Measurements from ENCODE around the gene TNPO3.

TNPO3 gene

DNA sequence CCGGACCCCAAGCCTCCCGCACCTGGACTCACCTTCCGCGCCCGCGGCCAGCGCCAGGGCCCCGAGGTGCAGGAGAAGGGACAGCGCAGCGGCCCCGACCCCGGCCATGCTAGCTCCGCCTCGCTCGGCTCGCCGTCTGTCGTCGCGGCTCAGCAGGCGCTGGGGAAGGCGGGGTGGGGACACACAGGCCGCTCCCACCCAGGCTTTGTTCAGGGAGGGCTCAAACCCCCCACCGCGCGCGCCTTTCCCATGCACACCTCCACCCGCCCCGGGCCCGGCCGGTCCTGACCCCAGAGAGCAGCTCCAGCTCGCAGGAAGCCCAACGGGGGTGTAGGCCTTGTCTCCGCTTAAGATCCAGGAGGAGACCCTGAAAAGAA is 144.4 kb downstream of the TNPO3 start, which contains the start of gene KCP:
TSS of gene KCP (minus strand) at position 141 of the 377 bp plus-strand sequence. CDS start at position 108, 33 bp downstream.
- peak within 1 kb of the TSS; percentile 44 for H3K4me3 ChIP-seq (ENCODE audit: control insufficient read depth, low read depth, low read length)
- DNase-seq (ENCODE audit: low read depth) = no peak
- TF ChIP-seq, protein P1, sequence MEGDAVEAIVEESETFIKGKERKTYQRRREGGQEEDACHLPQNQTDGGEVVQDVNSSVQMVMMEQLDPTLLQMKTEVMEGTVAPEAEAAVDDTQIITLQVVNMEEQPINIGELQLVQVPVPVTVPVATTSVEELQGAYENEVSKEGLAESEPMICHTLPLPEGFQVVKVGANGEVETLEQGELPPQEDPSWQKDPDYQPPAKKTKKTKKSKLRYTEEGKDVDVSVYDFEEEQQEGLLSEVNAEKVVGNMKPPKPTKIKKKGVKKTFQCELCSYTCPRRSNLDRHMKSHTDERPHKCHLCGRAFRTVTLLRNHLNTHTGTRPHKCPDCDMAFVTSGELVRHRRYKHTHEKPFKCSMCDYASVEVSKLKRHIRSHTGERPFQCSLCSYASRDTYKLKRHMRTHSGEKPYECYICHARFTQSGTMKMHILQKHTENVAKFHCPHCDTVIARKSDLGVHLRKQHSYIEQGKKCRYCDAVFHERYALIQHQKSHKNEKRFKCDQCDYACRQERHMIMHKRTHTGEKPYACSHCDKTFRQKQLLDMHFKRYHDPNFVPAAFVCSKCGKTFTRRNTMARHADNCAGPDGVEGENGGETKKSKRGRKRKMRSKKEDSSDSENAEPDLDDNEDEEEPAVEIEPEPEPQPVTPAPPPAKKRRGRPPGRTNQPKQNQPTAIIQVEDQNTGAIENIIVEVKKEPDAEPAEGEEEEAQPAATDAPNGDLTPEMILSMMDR (IDR thresholded peaks at IDR 0.05; ENCODE audit: control insufficient read depth, insufficient read depth, low read depth, low read length, missing control alignments) = no peak

DNA sequence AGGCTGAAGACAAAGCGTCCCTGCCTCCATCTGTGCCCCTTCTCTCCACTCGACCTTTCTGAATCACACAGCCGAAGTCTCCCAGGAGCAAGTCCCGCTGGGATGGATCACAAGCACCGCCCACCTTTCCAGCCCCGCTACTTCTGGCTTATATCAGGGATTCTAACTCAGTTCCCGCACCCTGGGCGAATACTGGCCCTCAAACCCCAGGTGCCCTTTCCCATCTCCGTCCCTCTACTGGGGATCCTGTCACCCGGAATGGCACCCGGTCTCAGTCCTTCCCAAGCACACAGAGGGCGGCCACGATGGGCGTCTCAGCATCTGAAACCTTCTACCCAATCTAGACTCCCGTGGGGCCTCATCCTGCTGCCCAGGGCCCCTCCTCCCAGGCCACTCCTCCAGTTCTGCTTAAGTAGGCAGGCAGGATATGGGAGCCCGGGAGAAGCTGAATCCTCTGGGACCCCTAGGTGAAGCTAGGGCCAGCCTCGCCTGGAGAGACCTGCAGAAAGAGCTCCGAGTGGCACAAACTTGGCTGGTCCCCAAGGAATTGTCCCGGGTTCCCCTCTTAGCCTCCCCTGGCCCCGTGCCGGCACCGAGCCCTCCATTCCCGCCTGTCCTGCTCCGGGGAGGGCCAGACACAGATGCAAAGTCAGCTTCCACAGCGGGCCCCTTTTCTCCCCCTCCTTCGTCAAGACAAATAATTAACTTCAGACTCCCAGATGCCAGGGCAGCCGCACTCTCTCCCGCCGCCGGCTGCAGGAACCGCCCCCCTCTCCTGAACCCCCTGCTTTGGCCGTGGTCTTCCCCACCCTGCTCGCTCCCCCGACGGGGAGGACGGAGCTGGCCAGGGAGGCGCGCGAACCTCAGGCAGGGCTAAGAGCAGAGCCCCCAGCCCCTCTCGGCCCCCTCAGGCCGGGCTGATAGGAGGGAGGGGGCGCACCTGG is 145.0 kb downstream of the TNPO3 start:
- peak overlapping the region; percentile 44 for H3K4me3 ChIP-seq (ENCODE audit: control insufficient read depth, low read depth, low read length)
- TF ChIP-seq, protein P1 (IDR thresholded peaks at IDR 0.05; ENCODE audit: control insufficient read depth, insufficient read depth, low read depth, low read length, missing control alignments) = no peak
- no peak for DNase-seq (ENCODE audit: low read depth)

DNA sequence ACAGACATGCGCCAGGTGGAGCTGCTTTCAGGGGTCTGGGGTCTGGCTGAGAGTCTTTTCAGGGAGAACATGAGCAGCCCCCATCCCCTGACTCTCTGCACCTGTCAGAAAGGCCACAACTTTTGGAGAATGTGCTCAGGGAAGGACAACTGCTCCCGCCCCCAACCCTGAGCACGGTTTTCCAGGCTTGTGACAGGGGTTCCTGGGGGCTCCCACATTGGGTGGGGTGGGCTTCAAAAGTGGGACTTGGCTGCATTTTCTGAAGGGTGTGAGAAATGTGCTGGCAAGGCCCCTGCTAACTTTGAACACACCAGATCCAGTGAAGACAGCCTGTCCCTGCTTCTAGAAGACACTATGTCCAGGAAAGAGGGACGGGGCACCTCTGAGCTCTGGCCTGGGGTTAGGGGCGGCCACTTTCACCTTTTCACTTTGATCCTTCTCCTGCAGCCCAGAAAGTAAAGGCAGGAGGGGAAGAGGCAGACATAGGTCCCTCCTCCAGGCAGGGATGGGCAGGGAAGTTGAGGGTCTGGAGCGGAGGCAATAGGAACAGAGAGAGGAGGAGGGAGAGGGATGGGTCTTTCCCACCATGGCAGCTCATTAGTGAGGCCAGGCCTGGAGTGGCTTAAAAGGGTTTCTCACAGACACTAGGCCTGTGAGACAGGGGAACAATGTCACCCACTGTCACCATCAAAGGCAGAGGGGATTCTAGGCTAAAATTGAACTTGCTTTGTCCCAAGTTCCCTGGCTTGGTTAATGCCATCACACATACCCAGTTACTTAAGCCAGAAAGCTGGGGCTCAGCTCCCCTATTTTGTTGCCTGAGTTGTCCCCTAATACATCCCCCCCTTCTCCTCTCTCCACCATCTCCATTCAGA is 145.9 kb downstream of the TNPO3 start:
- no peak overlapping the region for H3K4me3 ChIP-seq (ENCODE audit: control insufficient read depth, low read depth, low read length)
- no peak for DNase-seq (ENCODE audit: low read depth)
- TF ChIP-seq, protein P1 (IDR thresholded peaks at IDR 0.05; ENCODE audit: control insufficient read depth, insufficient read depth, low read depth, low read length, missing control alignments) = no peak

DNA sequence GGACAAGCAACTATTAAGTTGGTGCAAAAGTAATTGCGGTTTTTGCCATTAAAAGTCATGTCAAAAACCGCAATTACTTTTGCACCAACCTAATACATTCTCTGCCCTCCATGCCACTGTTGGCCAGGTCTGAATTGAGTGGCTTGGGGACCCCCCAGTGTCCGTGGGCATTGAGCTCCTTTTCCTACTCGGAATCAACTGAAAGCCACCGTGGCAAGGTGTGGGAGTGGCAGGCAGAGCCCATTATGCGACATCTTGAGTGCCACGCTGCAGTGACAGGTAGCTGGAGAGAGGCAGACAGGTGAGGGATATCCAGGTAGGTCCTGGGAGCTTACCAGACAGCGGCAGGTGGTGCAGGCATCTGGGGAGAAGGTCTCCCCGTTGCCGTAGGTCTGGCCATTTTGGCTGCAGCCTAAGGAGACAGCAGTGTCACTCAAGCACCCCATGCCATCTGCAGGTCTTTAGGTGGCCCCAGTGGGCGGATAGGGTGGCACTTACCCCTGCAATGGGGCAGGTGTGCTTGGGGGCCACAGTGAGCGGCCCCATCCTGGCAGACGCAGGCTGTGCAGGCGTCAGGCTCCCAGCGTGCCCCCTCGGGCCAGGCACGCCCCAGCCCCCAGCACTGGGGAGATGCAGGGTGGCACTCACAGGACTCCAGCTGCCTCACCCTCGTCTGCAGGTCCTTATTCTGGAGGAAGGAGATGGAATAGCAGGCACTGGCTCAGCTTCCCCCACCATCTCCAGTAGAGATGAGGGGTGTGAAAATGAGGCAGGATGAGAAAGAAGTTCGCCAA is 147.9 kb downstream of the TNPO3 start:
- DNase-seq (ENCODE audit: low read depth) = no peak
- no peak overlapping the region for H3K4me3 ChIP-seq (ENCODE audit: control insufficient read depth, low read depth, low read length)
- TF ChIP-seq, protein P1 (IDR thresholded peaks at IDR 0.05; ENCODE audit: control insufficient read depth, insufficient read depth, low read depth, low read length, missing control alignments) = no peak

DNA sequence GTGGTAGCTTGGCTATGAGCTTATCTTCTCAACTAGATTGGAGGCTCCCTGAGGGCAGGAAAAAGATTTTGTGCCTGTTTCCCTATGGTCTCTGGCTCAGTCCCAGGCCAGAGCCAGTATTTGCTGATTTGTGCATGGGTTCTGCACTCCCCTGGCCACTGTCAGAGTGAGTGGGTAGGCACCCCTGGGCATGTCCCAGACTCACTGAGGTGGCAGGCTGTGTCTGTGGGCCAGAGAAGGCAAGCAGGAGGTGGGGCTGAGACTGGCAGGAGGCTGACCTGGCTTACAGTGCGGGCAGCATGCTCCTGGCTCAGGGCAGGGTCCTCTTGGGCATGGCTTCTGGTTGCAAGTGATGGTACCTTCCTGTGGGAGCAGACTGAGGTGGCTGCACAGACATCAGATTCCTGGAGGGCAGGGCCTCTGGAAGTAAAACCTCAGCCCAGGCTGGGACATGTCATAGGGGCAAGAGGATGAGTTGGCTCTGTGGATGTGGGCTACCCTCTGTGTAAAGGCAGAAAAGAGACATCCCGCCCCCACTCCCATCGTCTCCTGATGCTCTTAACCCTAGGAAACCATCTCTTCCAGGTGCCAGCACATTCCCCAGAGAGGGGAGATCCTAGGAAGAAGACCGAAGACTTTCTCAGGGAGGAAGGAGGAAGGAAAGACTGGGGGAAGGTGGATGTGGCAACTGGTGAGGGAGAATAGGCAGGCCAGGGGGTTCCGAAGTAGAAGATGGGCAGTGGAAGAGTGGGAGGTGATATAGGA is 148.7 kb downstream of the TNPO3 start:
- TF ChIP-seq, protein P1 (IDR thresholded peaks at IDR 0.05; ENCODE audit: control insufficient read depth, insufficient read depth, low read depth, low read length, missing control alignments) = no peak
- no peak for DNase-seq (ENCODE audit: low read depth)
- no peak overlapping the region for H3K4me3 ChIP-seq (ENCODE audit: control insufficient read depth, low read depth, low read length)

All from AG09309 (cell line).